Smooth muscle cell (in vitro differentiated cells): ENCODE measurements around the gene EPX. TPM values are rescaled to one million over a fixed set of nuclear protein-coding genes. Genes with fewer than 3 reads are reported as not detected.
A peak's percentile ranks its signal among the peaks of the same experiment; 100 is the strongest.

Experiments
- DNase-seq: peaks from one replicate; lab custom pipeline; 2025; ENCODE audit not compliant: unreplicated experiment; lab: John Stamatoyannopoulos, UW
- H2AFZ ChIP-seq: fragments of 200-600 bp; sonication (generic); 2 replicates; pipeline ENCODE4 v1.6.0; 2016; ENCODE audit warnings: antibody characterized with exemption, low read depth, mild to moderate bottlenecking
- H3F3A ChIP-seq: fragments of 200-600 bp; sonication (generic); 2 replicates; pipeline ENCODE4 v1.6.0; 2017; ENCODE audit warnings: antibody characterized with exemption, low read depth
- H3K27ac ChIP-seq: fragments of 200-600 bp; sonication (generic); 2 replicates; pipeline ENCODE4 v1.5.1; 2016; ENCODE audit warnings: low read depth, mild to moderate bottlenecking
- H3K27me3 ChIP-seq: fragments of 200-600 bp; sonication (generic); 2 replicates; pipeline ENCODE4 v1.6.1; 2016; ENCODE audit warnings: low read depth, mild to moderate bottlenecking
- H3K36me3 ChIP-seq: fragments of 200-600 bp; sonication (generic); 2 replicates; pipeline ENCODE4 v1.5.1; 2016; ENCODE audit warnings: low read depth
- H3K4me1 ChIP-seq: fragments of 200-600 bp; sonication (generic); 2 replicates; pipeline ENCODE4 v1.5.1; 2016; ENCODE audit warnings: low read depth
- H3K4me2 ChIP-seq: fragments of 200-600 bp; sonication (generic); 2 replicates; pipeline ENCODE4 v1.6.0; 2016; ENCODE audit warnings: mild to moderate bottlenecking
- H3K4me3 ChIP-seq: fragments of 200-600 bp; sonication (generic); 2 replicates; pipeline ENCODE4 v1.5.1; 2016; ENCODE audit warnings: mild to moderate bottlenecking
- H3K79me2 ChIP-seq: fragments of 200-600 bp; sonication (generic); 2 replicates; pipeline ENCODE4 v1.6.0; 2016; ENCODE audit warnings: low read depth, mild to moderate bottlenecking
- H3K9ac ChIP-seq: fragments of 200-600 bp; sonication (generic); 2 replicates; pipeline ENCODE4 v1.6.0; 2016; ENCODE audit warnings: low read depth
- H3K9me3 ChIP-seq: fragments of 200-600 bp; sonication (generic); replicated peaks from 2 replicates; pipeline ENCODE4 v1.5.1; 2016; ENCODE audit warnings: low read depth
- H4K20me1 ChIP-seq: fragments of 200-600 bp; sonication (generic); 2 replicates; pipeline ENCODE4 v1.6.0; 2016; ENCODE audit warnings: low read depth
- CTCF ChIP-seq: fragments of 200-600 bp; sonication (generic); IDR thresholded peaks from 2 replicates; pipeline ENCODE4 v1.5.1; 2017; ENCODE audit warnings: borderline replicate concordance, mild to moderate bottlenecking, antibody characterized with exemption; ENCODE audit not compliant: insufficient read depth, poor library complexity, severe bottlenecking
- whole genome bisulfite sequencing: methylation state at CpG from one replicate; pipeline ENCODE4 v1.1.7; 2016; ENCODE audit warnings: low lambda C conversion rate; 5-methylcytosine and 5-hydroxymethylcytosine counted together
- polyA plus RNA-seq: library from polyadenylated mRNA; unstranded; fragments of >200 nt; fragmentation: Nextera tagmentation; extraction: Ambion mirVana; gene quantifications from 2 replicates; pipeline ENCODE4 v1.2.1, GENCODE V29; 2016
- total RNA-seq: library from RNA; depleted of rRNA; stranded (reverse); fragments of >200 nt; gene quantifications from 2 replicates; pipeline ENCODE4 v1.2.3, GENCODE V29; 2014

The EPX gene
- total and polyA plus RNA-seq, 2 experiments from 2014 or later: not detected

GRCh38 chr17:58165981-58166380 lies 26.5 kb upstream of the EPX start:
- DNase-seq: no peak
- peaks cover 66% of the 10 kb centered on the region for H3K27me3 ChIP-seq

GRCh38 chr17:58166682-58167081 lies 25.8 kb upstream of the EPX start, which contains the start of gene OR4D2:
OR4D2 (plus strand) TSS chr17:58166982; CDS start chr17:58169656, 2,674 bp downstream.
- Histone ChIP-seq H3K4me1 (no peaks in the 10 kb centered on the region), H3K36me3 (no peaks in the 10 kb centered on the region), H2AFZ (no peak within 1 kb of the TSS), H3K4me3 (no peak within 1 kb of the TSS), H3K9me3 (no peaks in the 10 kb centered on the region), H4K20me1 (no peaks in the 10 kb centered on the region), H3K9ac (no peak within 1 kb of the TSS), H3K27me3 (peaks cover 63% of the 10 kb centered on the region), H3F3A (no peaks in the 10 kb centered on the region), H3K4me2 (no peak within 1 kb of the TSS), H3K27ac (no peak within 1 kb of the TSS), H3K79me2 (no peaks in the 10 kb centered on the region)
- TF ChIP-seq CTCF: no peak
- WGBS: 62% methylated on average over 6 of the region's 6 CpGs
- no peak for DNase-seq

More at GRCh38 chr17:58165981-58166380, 26.5 kb upstream of the EPX start:
- TF ChIP-seq CTCF: no peak
- Histone ChIP-seq H3K9me3 (no peaks in the 10 kb centered on the region), H3K9ac (no peak overlapping the region), H3K27ac (no peak overlapping the region), H3K4me2 (no peak overlapping the region), H3K36me3 (no peaks in the 10 kb centered on the region), H2AFZ (no peak overlapping the region), H3K4me3 (no peak overlapping the region), H3K4me1 (no peaks in the 10 kb centered on the region), H3F3A (no peaks in the 10 kb centered on the region), H4K20me1 (no peaks in the 10 kb centered on the region), H3K79me2 (no peaks in the 10 kb centered on the region)
- WGBS: 33% methylated on average over 2 of the region's 2 CpGs

GRCh38 chr17:58170622-58171021 lies 21.9 kb upstream of the EPX start:
- H3K36me3 ChIP-seq: no peaks in the 10 kb centered on the region
- 66% methylated on average over 4 of the region's 4 CpGs for WGBS
- no peak for TF ChIP-seq CTCF

GRCh38 chr17:58172369-58173071 lies 20.0 kb upstream of the EPX start:
- 42% methylated on average over 2 of the region's 2 CpGs for WGBS
- Histone ChIP-seq H3K27ac (no peak overlapping the region), H3F3A (no peaks in the 10 kb centered on the region), H3K27me3 (peaks cover 29% of the 10 kb centered on the region), H4K20me1 (no peaks in the 10 kb centered on the region), H2AFZ (no peak overlapping the region), H3K4me3 (no peak overlapping the region), H3K9ac (no peak overlapping the region), H3K79me2 (no peaks in the 10 kb centered on the region), H3K36me3 (no peaks in the 10 kb centered on the region), H3K4me1 (no peaks in the 10 kb centered on the region), H3K9me3 (no peaks in the 10 kb centered on the region), H3K4me2 (no peak overlapping the region)
- no peak for DNase-seq
- TF ChIP-seq CTCF: peak; percentile 8

More at GRCh38 chr17:58170622-58171021, 21.9 kb upstream of the EPX start:
- Histone ChIP-seq H3K4me1 (no peaks in the 10 kb centered on the region), H3K4me3 (no peak overlapping the region), H3K79me2 (no peaks in the 10 kb centered on the region), H2AFZ (no peak overlapping the region), H3K9me3 (no peaks in the 10 kb centered on the region), H3K4me2 (no peak overlapping the region), H3K27me3 (peaks cover 29% of the 10 kb centered on the region), H4K20me1 (no peaks in the 10 kb centered on the region), H3F3A (no peaks in the 10 kb centered on the region), H3K27ac (no peak overlapping the region), H3K9ac (no peak overlapping the region)
- no peak for DNase-seq
